HCT116 (cell line): ENCODE results near the gene PIGO. TPM values are rescaled to one million over a fixed set of nuclear protein-coding genes. Genes with fewer than 3 reads are reported as not detected.

Source experiments
- ATAC-seq: fragments of 200-7000 bp; cut with Tn5 transposase; 2 replicates; pipeline ENCODE4 v1.9.1; 2020; ENCODE audit warnings: mild to moderate bottlenecking, moderate library complexity
- BruUV-seq: library from RNA; stranded (reverse); fragments of 400-500 nt; replicated peaks from 2 replicates; lab custom pipeline; 2021; lab: Mats Ljungman, UMichigan
- CTCF ChIA-PET: fragments of 300-600 bp; sonication (Branson Sonifier 250); formaldehyde crosslinking; loops from one replicate; lab custom pipeline; 2021; ENCODE audit warnings: antibody characterized with exemption; lab: Charles Lee
- POLR2A ChIA-PET: fragments of 300-600, 350-600 bp; sonication (Branson Sonifier 250); formaldehyde crosslinking; loops from one replicate; lab custom pipeline; 2021; ENCODE audit warnings: antibody characterized with exemption; lab: Charles Lee
- RAD21 ChIA-PET, 2 experiments: fragments of 300-600 bp; sonication (Branson Sonifier 250); formaldehyde crosslinking; loops; one replicate each; lab custom pipeline; 2023; ENCODE audit warnings: low total read pairs in 2 of 2; ENCODE audit not compliant: uncharacterized antibody in 2 of 2, unreplicated experiment in 2 of 2, low non-redundant PET in 1 of 2; lab: Charles Lee
- DNase-seq: peaks from one replicate; pipeline ENCODE4 v3.0.0-alpha.2; 2010; ENCODE audit warnings: low read depth, low spot score
- H2AFZ ChIP-seq: fragments of 200-600 bp; shearing (Covaris generic), sonication (generic); 2 replicates; pipeline ENCODE4 v1.6.1; 2017; ENCODE audit warnings: low read depth, mixed run types, mixed read lengths, antibody characterized with exemption, low read length; ENCODE audit not compliant: poor library complexity, severe bottlenecking
- H3K27ac ChIP-seq: 2 replicates; pipeline ENCODE4 v1.5.1; 2012; ENCODE audit warnings: low read depth, low read length
- H3K27me3 ChIP-seq: fragments of 200-600 bp; sonication (generic); 2 replicates; pipeline ENCODE4 v1.6.1; 2016; ENCODE audit warnings: mixed run types, low read length, mixed read lengths; ENCODE audit not compliant: insufficient read depth
- H3K36me3 ChIP-seq, 2 experiments: fragments of 200-500 bp in 1 of 2; fragments of 200-600 bp in 1 of 2; sonication (Bioruptor generic) in 1 of 2; sonication (generic) in 1 of 2; 2 replicates each; pipeline versions ENCODE4 v1.5.1 to v1.6.1; 2014 to 2016; ENCODE audit warnings: low read length in 2 of 2, inconsistent platforms in 1 of 2, mixed read lengths in 1 of 2, mixed run types in 1 of 2; ENCODE audit not compliant: insufficient read depth in 2 of 2, control insufficient read depth in 1 of 2
- H3K4me1 ChIP-seq, 2 experiments: fragments of 200-600 bp in 1 of 2; sonication (generic) in 1 of 2; 2 replicates each; pipeline versions ENCODE4 v1.5.1 to v1.6.1; 2012 to 2017; ENCODE audit warnings: low read length in 2 of 2, inconsistent platforms in 1 of 2, mild to moderate bottlenecking in 1 of 2, mixed read lengths in 1 of 2, mixed run types in 1 of 2, moderate library complexity in 1 of 2; ENCODE audit not compliant: insufficient read depth in 2 of 2, control insufficient read depth in 1 of 2
- H3K4me2 ChIP-seq: fragments of 200-600 bp; sonication (generic); 2 replicates; pipeline ENCODE4 v1.6.1; 2017; ENCODE audit warnings: mixed run types, low read length, mixed read lengths
- H3K4me3 ChIP-seq, 2 experiments: fragments of 200-600 bp in 1 of 2; sonication (generic) in 1 of 2; replicated peaks in 1 of 2; 2 replicates each; pipeline ENCODE4 v1.5.1; 2011 to 2016; ENCODE audit warnings: low read length in 2 of 2, control low read depth in 1 of 2, low read depth in 1 of 2, mild to moderate bottlenecking in 1 of 2, mixed read lengths in 1 of 2, mixed run types in 1 of 2
- H3K79me2 ChIP-seq: fragments of 200-600 bp; sonication (generic); 2 replicates; pipeline ENCODE4 v1.6.1; 2017; ENCODE audit warnings: mild to moderate bottlenecking, mixed run types, low read length, moderate library complexity, mixed read lengths; ENCODE audit not compliant: insufficient read depth
- H3K9ac ChIP-seq: fragments of 200-600 bp; sonication (generic); 2 replicates; pipeline ENCODE4 v1.6.1; 2016; ENCODE audit warnings: low read length, mixed read lengths
- H3K9me2 ChIP-seq: fragments of 200-600 bp; sonication (generic), shearing (Covaris generic); 2 replicates; pipeline ENCODE4 v1.6.1; 2017; ENCODE audit warnings: mixed run types, mild to moderate bottlenecking, moderate library complexity; ENCODE audit not compliant: insufficient read depth
- H3K9me3 ChIP-seq, 2 experiments: fragments of 200-500 bp in 1 of 2; fragments of 200-600 bp in 1 of 2; sonication (Bioruptor generic) in 1 of 2; sonication (generic) in 1 of 2; 2 replicates each; pipeline ENCODE4 v1.6.1; 2014 to 2017; ENCODE audit warnings: low read length in 2 of 2, mixed read lengths in 2 of 2, inconsistent platforms in 1 of 2, low read depth in 1 of 2, mild to moderate bottlenecking in 1 of 2, mixed run types in 1 of 2, moderate library complexity in 1 of 2; ENCODE audit not compliant: control insufficient read depth in 1 of 2, insufficient read depth in 1 of 2
- H4K20me1 ChIP-seq: fragments of 200-600 bp; sonication (generic), shearing (Covaris generic); 2 replicates; pipeline ENCODE4 v1.6.1; 2017; ENCODE audit warnings: mixed run types, mild to moderate bottlenecking, moderate library complexity; ENCODE audit not compliant: insufficient read depth
- CBX3 ChIP-seq: IDR thresholded peaks from 2 replicates; pipeline ENCODE4 v1.6.1; 2012; ENCODE audit warnings: low read depth
- POLR2AphosphoS5 ChIP-seq: IDR thresholded peaks from 2 replicates; pipeline ENCODE4 v1.6.1; 2011; ENCODE audit warnings: mild to moderate bottlenecking, low read depth, low read length, moderate library complexity
- RAD21 ChIP-seq: IDR thresholded peaks from 2 replicates; pipeline ENCODE4 v1.6.1; 2012; ENCODE audit warnings: low read depth, mild to moderate bottlenecking
- SIN3A ChIP-seq: IDR thresholded peaks from 2 replicates; pipeline ENCODE4 v1.6.1; 2012; ENCODE audit warnings: low read depth
- ZFX ChIP-seq: fragments of 450-650 bp; IDR thresholded peaks from 2 replicates; pipeline ENCODE4 v1.6.1; 2017
- intact Hi-C: fragments of 100-400 bp; cut with micrococcal nuclease; formaldehyde crosslinking; loops from 2 replicates; pipeline ENCODE4 v1.10.0; 2022
- total RNA-seq: library from RNA; stranded (reverse); gene quantifications from one replicate; pipeline ENCODE4 v1.2.1, GENCODE V29; 2021; ENCODE audit not compliant: unreplicated experiment

The PIGO gene
- total RNA-seq, 1 experiment from 2014 or later: 24.0 TPM

DNA sequence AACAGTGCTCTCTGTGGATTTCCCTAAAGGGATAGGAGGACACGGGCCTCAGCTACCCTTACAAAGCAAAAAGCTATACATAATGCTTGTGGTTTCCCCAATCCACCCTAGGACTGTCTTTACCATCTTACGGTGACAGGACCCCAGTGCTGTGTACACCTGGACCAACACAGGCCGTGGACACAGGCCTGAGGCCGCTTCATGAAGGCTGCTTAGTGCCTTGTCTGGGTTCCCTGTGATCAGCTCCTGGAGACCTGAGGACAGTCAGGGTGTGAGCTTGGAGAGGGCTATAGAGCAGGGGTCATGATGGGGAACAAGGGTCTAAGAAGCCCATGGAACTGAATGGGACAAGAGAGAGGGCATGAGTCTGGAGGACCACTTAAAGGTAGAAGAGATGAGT, 19.5 kb downstream of the PIGO start:
- intact Hi-C loops: no loop called here
- ChIA-PET POLR2A (interaction anchor here (1.1 kb wide), 1 partner anchor 20 kb away, joined by 3 read pairs; no protein-coding TSS in a partner anchor), RAD21 (no interaction called here), CTCF (no interaction called here)
- no peak for ATAC-seq
- no peak for TF ChIP-seq ZFX
- no peak for TF ChIP-seq RAD21
- no peak for TF ChIP-seq SIN3A
- TF ChIP-seq CBX3: no peak
- Histone ChIP-seq H3K9me2 (no peaks in the 10 kb centered on the region), H3K4me3 (no peak overlapping the region), H3K27ac (no peak overlapping the region), H2AFZ (no peak overlapping the region), H3K27me3 (no peaks in the 10 kb centered on the region), H3K36me3 (peaks cover 2 to 34% of the 10 kb centered on the region in 2 experiments; a peak in 2 of 4 replicates), H3K9me3 (no peaks in the 10 kb centered on the region), H3K9ac (no peak overlapping the region), H3K79me2 (peaks cover 40% of the 10 kb centered on the region), H4K20me1 (no peaks in the 10 kb centered on the region), H3K4me1 (peaks cover 16 to 31% of the 10 kb centered on the region in 2 experiments), H3K4me2 (no peak overlapping the region)
- BruUV-seq: no TSS peak
- DNase-seq: no peak

DNA sequence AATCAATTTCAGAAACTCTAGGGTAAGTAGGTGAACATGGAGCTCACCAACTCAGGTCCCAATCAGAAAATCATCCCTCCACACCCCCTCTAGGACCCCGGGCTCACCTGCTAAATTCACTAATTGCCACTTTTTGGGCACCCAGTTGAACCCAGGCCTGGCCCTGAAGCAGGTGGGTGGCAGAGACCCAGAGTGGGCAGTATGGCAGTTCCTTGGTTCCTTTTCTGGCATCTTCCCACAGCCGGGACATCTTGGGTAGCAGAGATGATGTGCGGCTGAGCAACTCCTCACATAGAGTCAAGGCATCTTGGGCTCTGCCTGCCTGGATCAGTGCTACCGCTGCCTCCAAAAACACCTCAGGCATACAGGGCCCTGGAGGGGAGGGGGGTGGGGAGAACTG, 21.0 kb downstream of the PIGO start:
- ChIA-PET CTCF (no interaction called here), RAD21 (no interaction called here), POLR2A (no interaction called here)
- no peaks in the 10 kb centered on the region for H3K9me3 ChIP-seq
- H3K9ac ChIP-seq: no peak overlapping the region
- H3K36me3 ChIP-seq: peaks cover 2 to 40% of the 10 kb centered on the region in 2 experiments; a peak in 2 of 4 replicates
- peaks cover 19 to 37% of the 10 kb centered on the region in 2 experiments for H3K4me1 ChIP-seq
- peaks cover 55% of the 10 kb centered on the region for H3K79me2 ChIP-seq
- DNase-seq: no peak
- no peak overlapping the region for H3K4me2 ChIP-seq
- no peak overlapping the region for H3K27ac ChIP-seq
- no peak overlapping the region for H3K4me3 ChIP-seq
- TF ChIP-seq POLR2AphosphoS5 (no peak), CBX3 (no peak)
- no peak for ATAC-seq
- intact Hi-C loops: no loop called here
- BruUV-seq: no TSS peak
- H3K9me2 ChIP-seq: no peaks in the 10 kb centered on the region
- no peaks in the 10 kb centered on the region for H3K27me3 ChIP-seq
- no peaks in the 10 kb centered on the region; the same call in 1 of the 2 replicates for H4K20me1 ChIP-seq
- no peak overlapping the region for H2AFZ ChIP-seq
